ENCODE data around the gene DLG1.

- TF ChIP-seq POLR2AphosphoS5 (IDR thresholded peaks at IDR 0.05) (no peak), POLR2A (IDR thresholded peaks at IDR 0.05) (no peak), CTCF (IDR thresholded peaks at IDR 0.05) (no peak), EP300 (IDR thresholded peaks at IDR 0.05; ENCODE audit: low read depth) (no peak)
Measured at GRCh38 chr3:197262709-197263108, 35.7 kb downstream of the DLG1 start.

All from transverse colon (tissue), 4 donors.